Stimulated activated memory B cell treated with anti-CD40 and anti-IgM and Interleukin-4, amounts not matched to agents 10 μg/mL and 1 μg/mL and 100 μg/mL, for 72 hours (primary cell): ENCODE measurements around the gene SMIM43.
A peak's percentile ranks its signal among the peaks of the same experiment; 100 is the strongest.

Experiments used
- ATAC-seq: fragments of 150-1000 bp; cut with Tn5 transposase; 2 replicates; pipeline ENCODE4 v1.10.0; 2021
- H3K27ac Mint-ChIP-seq: one replicate; pipeline ENCODE4 v1.8.0; 2022; ENCODE audit warnings: mild to moderate bottlenecking, mixed read lengths
- H3K27me3 Mint-ChIP-seq: one replicate; pipeline ENCODE4 v1.8.0; 2022; ENCODE audit warnings: mixed read lengths
- H3K36me3 Mint-ChIP-seq: one replicate; pipeline ENCODE4 v1.8.0; 2022; ENCODE audit warnings: mixed read lengths
- H3K4me1 Mint-ChIP-seq: one replicate; pipeline ENCODE4 v1.8.0; 2022; ENCODE audit warnings: mixed read lengths
- H3K4me3 Mint-ChIP-seq: one replicate; pipeline ENCODE4 v1.8.0; 2022; ENCODE audit warnings: mild to moderate bottlenecking, moderate library complexity, mixed read lengths
- H3K9me3 Mint-ChIP-seq: one replicate; pipeline ENCODE4 v1.8.0; 2022; ENCODE audit warnings: mixed read lengths

Gene SMIM43

DNA sequence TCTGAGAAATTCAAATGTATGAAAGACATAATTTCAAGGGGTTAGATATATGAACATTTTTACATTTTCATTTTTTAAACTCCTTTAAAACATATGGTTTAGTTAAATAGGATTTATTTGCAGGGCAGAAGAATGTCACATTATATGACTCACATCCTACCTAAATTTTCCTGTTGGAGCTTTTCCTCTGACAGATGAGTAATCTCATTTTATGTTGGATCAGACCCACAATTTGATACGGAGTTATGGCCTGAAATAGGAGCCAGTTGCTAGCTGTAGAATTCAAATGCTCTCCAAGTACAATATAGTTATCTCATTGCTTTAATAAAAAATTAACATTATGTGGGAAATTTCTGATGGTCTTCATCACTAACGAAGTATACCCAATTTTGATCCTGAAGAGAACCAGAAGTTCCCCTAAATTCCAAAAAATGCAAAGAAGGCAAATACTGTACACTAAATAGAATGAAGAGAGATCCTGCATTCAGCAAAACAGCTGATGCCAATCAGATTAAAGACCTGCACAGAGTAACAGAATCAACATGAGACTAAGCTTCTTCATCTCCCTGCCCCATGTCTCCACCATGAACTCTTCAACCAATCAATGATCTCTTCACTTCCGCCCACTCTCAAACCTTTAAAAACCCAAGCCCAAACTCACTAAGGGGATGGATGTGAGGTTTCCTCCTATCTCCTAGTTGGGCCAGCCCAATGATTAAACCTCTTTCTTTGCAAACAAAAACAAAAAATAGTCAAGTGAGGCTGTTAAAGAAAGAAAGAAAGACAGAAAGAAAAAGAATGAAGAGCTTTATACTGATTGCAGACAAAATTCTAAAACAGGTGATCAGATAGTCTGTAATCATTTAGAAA lies 25.2 kb upstream of the SMIM43 start:
- H3K9me3 Mint-ChIP-seq: no peaks in the 10 kb centered on the region
- peaks cover 2% of the 10 kb centered on the region for H3K4me1 Mint-ChIP-seq
- no peaks in the 10 kb centered on the region for H3K36me3 Mint-ChIP-seq
- no peak overlapping the region for H3K4me3 Mint-ChIP-seq
- ATAC-seq: no peak
- peaks cover 34% of the 10 kb centered on the region for H3K27me3 Mint-ChIP-seq
- no peak overlapping the region for H3K27ac Mint-ChIP-seq

DNA sequence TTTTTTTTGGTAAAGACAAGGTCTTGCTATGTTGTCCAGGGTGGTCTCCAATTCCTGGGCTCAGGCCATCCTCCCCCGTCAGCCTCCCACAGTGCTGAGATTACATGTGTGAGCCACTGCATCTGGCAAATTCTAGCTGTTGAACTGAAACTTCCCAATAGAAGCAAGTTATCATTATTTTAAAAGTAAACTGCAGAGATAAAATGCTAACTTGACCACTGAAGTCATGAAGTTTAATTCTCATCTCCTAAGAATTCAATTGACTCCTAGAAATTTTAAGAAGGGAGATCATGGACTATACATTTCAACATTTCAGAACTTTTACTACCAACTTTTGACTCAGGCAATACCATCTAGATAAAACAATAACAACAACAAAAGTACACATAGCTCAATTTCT lies 24.5 kb upstream of the SMIM43 start:
- Mint-ChIP-seq H3K9me3 (no peaks in the 10 kb centered on the region), H3K27ac (no peak overlapping the region), H3K4me3 (no peak overlapping the region), H3K27me3 (peaks cover 34% of the 10 kb centered on the region), H3K4me1 (no peaks in the 10 kb centered on the region), H3K36me3 (no peaks in the 10 kb centered on the region)
- no peak for ATAC-seq

GRCh38 chr4:121788896-121789295 lies 23.9 kb upstream of the SMIM43 start:
- no peaks in the 10 kb centered on the region for H3K9me3 Mint-ChIP-seq
- no peaks in the 10 kb centered on the region for H3K4me1 Mint-ChIP-seq
- H3K4me3 Mint-ChIP-seq: no peak overlapping the region
- no peaks in the 10 kb centered on the region for H3K36me3 Mint-ChIP-seq
- no peak for ATAC-seq
- H3K27ac Mint-ChIP-seq: no peak overlapping the region
- peaks cover 34% of the 10 kb centered on the region for H3K27me3 Mint-ChIP-seq

DNA sequence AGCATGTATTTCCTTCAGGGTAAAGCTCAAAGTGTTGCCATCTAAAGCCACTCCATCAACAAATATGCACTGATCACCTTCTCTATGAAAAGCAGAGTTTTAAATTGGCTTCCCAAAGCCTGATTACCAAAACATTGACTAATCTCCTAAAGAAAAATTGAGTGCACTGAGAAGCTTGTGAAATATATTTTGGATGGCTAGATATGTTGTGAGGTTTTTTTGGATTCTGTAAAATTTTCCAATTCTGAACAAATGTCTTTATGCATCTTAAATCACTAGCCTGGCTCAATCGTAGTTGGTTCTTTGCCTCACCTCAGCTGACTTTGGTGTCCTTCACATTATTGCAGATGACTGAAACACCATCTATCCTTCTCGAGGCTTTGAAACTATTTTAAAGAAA lies 21.3 kb upstream of the SMIM43 start:
- Mint-ChIP-seq H3K4me3 (no peak overlapping the region), H3K4me1 (no peaks in the 10 kb centered on the region), H3K27ac (no peak overlapping the region), H3K9me3 (no peaks in the 10 kb centered on the region), H3K36me3 (no peaks in the 10 kb centered on the region), H3K27me3 (peaks cover 49% of the 10 kb centered on the region)
- ATAC-seq: no peak

DNA sequence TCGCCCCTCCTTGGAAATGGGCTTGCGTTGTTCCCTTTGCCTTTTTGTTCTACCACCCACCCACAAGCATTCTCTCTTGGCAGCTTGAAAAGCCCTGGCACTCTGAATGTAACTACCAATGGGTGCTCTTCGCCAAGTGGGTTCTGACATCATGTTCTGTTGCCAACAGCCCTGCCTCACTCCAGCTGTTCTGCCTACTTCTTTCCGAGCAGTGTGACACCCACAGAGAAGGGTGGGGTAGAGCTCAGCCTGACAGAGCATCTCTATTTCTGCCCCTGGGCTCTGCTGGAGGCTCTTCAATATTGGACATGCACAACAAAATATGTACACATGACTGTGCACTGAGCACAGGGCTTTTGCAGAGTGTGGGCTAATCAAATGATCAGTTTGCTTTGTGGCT lies 20.5 kb upstream of the SMIM43 start:
- Mint-ChIP-seq H3K4me3 (no peak overlapping the region), H3K27me3 (peaks cover 49% of the 10 kb centered on the region)
- ATAC-seq: no peak

GRCh38 chr4:121784975-121785374 lies 20.0 kb upstream of the SMIM43 start:
- H3K4me1 Mint-ChIP-seq: no peaks in the 10 kb centered on the region
- no peak overlapping the region for H3K4me3 Mint-ChIP-seq
- peaks cover 50% of the 10 kb centered on the region for H3K27me3 Mint-ChIP-seq
- ATAC-seq: no peak
- no peaks in the 10 kb centered on the region for H3K9me3 Mint-ChIP-seq
- H3K36me3 Mint-ChIP-seq: no peaks in the 10 kb centered on the region
- no peak overlapping the region for H3K27ac Mint-ChIP-seq

More for the DNA sequence above, 20.5 kb upstream of the SMIM43 start:
- no peaks in the 10 kb centered on the region for H3K9me3 Mint-ChIP-seq
- no peak overlapping the region for H3K27ac Mint-ChIP-seq
- no peaks in the 10 kb centered on the region for H3K4me1 Mint-ChIP-seq
- H3K36me3 Mint-ChIP-seq: no peaks in the 10 kb centered on the region

DNA sequence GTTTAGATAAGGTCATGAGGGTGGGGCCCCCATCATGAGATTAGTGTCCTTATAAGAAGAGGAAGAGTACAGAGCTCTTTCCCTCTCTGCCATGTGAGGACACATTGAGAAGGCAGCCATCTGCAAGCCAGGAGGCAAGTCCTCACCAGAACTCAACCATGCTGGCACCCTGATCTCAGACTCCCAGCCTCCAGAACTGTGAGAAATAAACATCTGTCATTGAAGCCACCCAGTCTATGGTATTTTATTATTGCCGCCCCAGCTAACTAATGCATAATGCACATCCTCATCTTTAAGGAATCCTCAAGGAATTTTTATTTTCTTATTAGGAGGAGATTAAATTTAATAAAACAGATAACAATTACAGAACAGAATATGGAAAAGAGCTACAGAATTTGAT lies 19.4 kb upstream of the SMIM43 start:
- Mint-ChIP-seq H3K27ac (no peak overlapping the region), H3K27me3 (peaks cover 51% of the 10 kb centered on the region)

GRCh38 chr4:121783210-121783609 lies 18.2 kb upstream of the SMIM43 start:
- Mint-ChIP-seq H3K4me3 (no peak overlapping the region), H3K27ac (no peak overlapping the region), H3K9me3 (no peaks in the 10 kb centered on the region), H3K4me1 (no peaks in the 10 kb centered on the region), H3K27me3 (peaks cover 44% of the 10 kb centered on the region), H3K36me3 (no peaks in the 10 kb centered on the region)
- no peak for ATAC-seq

More for the DNA sequence above, 19.4 kb upstream of the SMIM43 start:
- Mint-ChIP-seq H3K9me3 (no peaks in the 10 kb centered on the region), H3K4me1 (no peaks in the 10 kb centered on the region), H3K36me3 (no peaks in the 10 kb centered on the region), H3K4me3 (no peak overlapping the region)
- no peak for ATAC-seq

- Mint-ChIP-seq H3K4me3 (no peak overlapping the region), H3K4me1 (no peaks in the 10 kb centered on the region), H3K27ac (no peak overlapping the region), H3K36me3 (no peaks in the 10 kb centered on the region), H3K27me3 (peaks cover 33% of the 10 kb centered on the region), H3K9me3 (no peaks in the 10 kb centered on the region)
- no peak for ATAC-seq
These were observed 14.1 kb upstream of the SMIM43 start for GRCh38 chr4:121778991-121779628.

DNA sequence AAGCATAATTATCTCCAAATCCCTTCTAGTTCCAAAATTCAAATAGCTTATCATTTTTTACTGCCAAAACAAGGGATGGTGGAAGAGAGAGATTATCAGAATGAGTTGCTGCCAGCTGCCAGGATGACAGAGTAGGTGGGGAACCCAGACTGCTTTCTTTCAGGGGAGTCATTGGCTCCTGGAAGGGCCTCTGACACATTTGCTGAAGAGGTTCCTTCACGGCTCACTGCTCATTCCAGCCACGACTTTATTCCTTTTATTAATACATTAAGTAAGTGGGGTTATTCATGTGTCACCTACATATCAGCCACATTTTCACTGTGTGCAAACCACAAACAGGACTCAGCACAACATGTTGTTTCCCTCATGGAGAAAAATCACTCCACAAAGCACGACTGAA lies 12.7 kb upstream of the SMIM43 start:
- Mint-ChIP-seq H3K4me1 (no peaks in the 10 kb centered on the region), H3K4me3 (no peak overlapping the region), H3K36me3 (no peaks in the 10 kb centered on the region), H3K9me3 (no peaks in the 10 kb centered on the region), H3K27me3 (peaks cover 23% of the 10 kb centered on the region), H3K27ac (no peak overlapping the region)
- no peak for ATAC-seq

GRCh38 chr4:121776610-121777401 lies 11.8 kb upstream of the SMIM43 start:
- Mint-ChIP-seq H3K4me1 (no peaks in the 10 kb centered on the region), H3K4me3 (no peak overlapping the region), H3K9me3 (no peaks in the 10 kb centered on the region), H3K36me3 (no peaks in the 10 kb centered on the region), H3K27me3 (peaks cover 23% of the 10 kb centered on the region), H3K27ac (no peak overlapping the region)
- no peak for ATAC-seq

GRCh38 chr4:121773883-121774282 lies 8.9 kb upstream of the SMIM43 start:
- no peak overlapping the region for H3K4me3 Mint-ChIP-seq
- no peak overlapping the region for H3K27ac Mint-ChIP-seq
- H3K36me3 Mint-ChIP-seq: no peaks in the 10 kb centered on the region
- peak; percentile 4 for ATAC-seq
- no peaks in the 10 kb centered on the region for H3K4me1 Mint-ChIP-seq
- H3K27me3 Mint-ChIP-seq: peaks cover 24% of the 10 kb centered on the region
- H3K9me3 Mint-ChIP-seq: no peaks in the 10 kb centered on the region

DNA sequence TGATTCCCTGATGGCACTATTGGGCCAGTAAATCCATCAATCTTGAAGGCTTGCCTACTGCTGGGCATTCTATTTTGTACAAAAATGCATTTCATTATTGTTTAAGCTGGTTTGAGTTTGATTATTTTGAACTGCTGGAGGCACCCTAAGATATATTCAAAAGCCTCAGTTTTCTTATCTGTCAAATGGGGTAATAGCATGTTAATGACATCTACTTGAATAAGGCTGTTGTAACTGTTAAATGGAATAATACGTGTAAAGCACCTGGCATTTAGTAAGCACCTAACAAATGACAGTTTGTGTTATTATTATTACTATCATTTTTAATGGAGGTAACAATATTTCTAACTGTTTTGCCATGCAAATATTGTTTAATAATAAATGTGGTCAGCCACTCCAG lies 6.9 kb upstream of the SMIM43 start:
- H3K36me3 Mint-ChIP-seq: no peaks in the 10 kb centered on the region
- no peaks in the 10 kb centered on the region for H3K9me3 Mint-ChIP-seq
- H3K4me1 Mint-ChIP-seq: no peaks in the 10 kb centered on the region
- H3K4me3 Mint-ChIP-seq: no peak overlapping the region
- H3K27me3 Mint-ChIP-seq: peaks cover 37% of the 10 kb centered on the region
- no peak for ATAC-seq
- H3K27ac Mint-ChIP-seq: no peak overlapping the region

DNA sequence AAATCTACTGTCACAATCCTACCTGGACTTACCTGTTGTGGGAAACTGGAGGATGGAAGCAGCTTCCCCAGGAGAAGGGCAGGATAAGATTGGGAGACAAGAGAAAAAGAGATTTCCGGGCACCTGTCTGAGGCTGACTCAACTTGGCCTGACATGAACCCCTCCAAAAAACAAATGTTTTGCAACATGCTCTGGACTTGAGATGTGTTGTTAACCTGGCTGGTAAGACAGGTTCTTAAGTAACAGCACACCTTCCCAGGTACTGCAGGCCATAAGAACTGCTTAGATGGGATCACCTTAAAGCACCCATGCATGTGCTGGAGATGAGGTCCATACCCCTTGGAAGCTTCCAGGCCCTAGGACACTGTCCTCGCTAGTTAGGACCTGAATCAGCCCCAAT lies 4.4 kb upstream of the SMIM43 start:
- Mint-ChIP-seq H3K9me3 (no peaks in the 10 kb centered on the region), H3K4me1 (no peaks in the 10 kb centered on the region), H3K27ac (no peak overlapping the region), H3K4me3 (no peak overlapping the region), H3K36me3 (no peaks in the 10 kb centered on the region), H3K27me3 (peaks cover 60% of the 10 kb centered on the region)
- ATAC-seq: no peak

DNA sequence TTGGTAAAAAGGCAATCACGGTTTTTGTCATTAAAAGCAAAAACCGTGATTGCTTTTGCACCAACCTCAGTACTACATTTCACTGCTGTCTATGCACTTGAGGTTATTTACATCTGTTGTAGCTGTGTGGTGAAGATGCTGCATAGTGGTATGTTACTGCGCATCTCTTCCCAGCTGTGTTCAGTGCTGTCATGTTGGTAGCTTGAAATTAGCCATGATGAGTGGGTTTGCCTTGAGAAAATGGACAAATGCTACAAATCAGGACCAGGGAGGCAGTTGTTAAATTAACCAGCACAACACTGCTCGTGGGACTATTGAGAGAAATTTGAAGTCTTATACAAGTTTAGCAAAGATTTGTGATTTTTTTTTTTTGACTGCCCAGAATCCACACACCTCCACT lies 2.2 kb upstream of the SMIM43 start:
- Mint-ChIP-seq H3K36me3 (no peaks in the 10 kb centered on the region), H3K27me3 (peaks cover 80% of the 10 kb centered on the region)

More for the DNA sequence above, 2.2 kb upstream of the SMIM43 start:
- no peak for ATAC-seq
- Mint-ChIP-seq H3K4me1 (no peaks in the 10 kb centered on the region), H3K4me3 (no peak overlapping the region), H3K9me3 (no peaks in the 10 kb centered on the region), H3K27ac (no peak overlapping the region)
